CD14-positive monocyte (primary cell): ENCODE results near the gene OVCA2. TPM values are rescaled to one million over a fixed set of nuclear protein-coding genes. Genes with fewer than 3 reads are reported as not detected.
A peak's percentile ranks its signal among the peaks of the same experiment; 100 is the strongest.

Experiments
- DNase-seq, 3 donors: peaks; one replicate each; pipeline ENCODE4 v3.0.0-alpha.2; 2011 to 2022
- H2AFZ ChIP-seq: 2 replicates; pipeline ENCODE4 v1.6.0; 2012; ENCODE audit warnings: mild to moderate bottlenecking, low read depth, low read length, inconsistent platforms; ENCODE audit not compliant: insufficient read depth, poor library complexity, severe bottlenecking
- H3K27ac ChIP-seq, 2 donors: 1 replicate in 1 of 2; 2 replicates in 1 of 2; pipeline ENCODE4 v1.5.1; 2012 to 2013; ENCODE audit warnings: low read length in 2 of 2, control low read depth in 1 of 2, inconsistent platforms in 1 of 2, low read depth in 1 of 2, mild to moderate bottlenecking in 1 of 2
- H3K27me3 ChIP-seq, 2 donors: one replicate each; pipeline versions ENCODE4 v1.6.0 to v1.6.1; 2011 to 2013; ENCODE audit warnings: low read length in 2 of 2; ENCODE audit not compliant: control insufficient read depth in 2 of 2, insufficient read depth in 2 of 2
- H3K36me3 ChIP-seq, 2 donors: replicated peaks in 1 of 2; 1 replicate in 1 of 2; 2 replicates in 1 of 2; pipeline versions ENCODE4 v1.5.1 to v1.6.1; 2012 to 2013; ENCODE audit warnings: low read length in 2 of 2, control low read depth in 1 of 2, inconsistent platforms in 1 of 2, mild to moderate bottlenecking in 1 of 2; ENCODE audit not compliant: insufficient read depth in 2 of 2, control insufficient read depth in 1 of 2
- H3K4me1 ChIP-seq, 2 donors: 1 replicate in 1 of 2; 2 replicates in 1 of 2; pipeline versions ENCODE4 v1.5.1 to v1.6.1; 2012 to 2013; ENCODE audit warnings: low read length in 2 of 2, control low read depth in 1 of 2, inconsistent platforms in 1 of 2, mild to moderate bottlenecking in 1 of 2, moderate library complexity in 1 of 2; ENCODE audit not compliant: insufficient read depth in 2 of 2, control insufficient read depth in 1 of 2
- H3K4me2 ChIP-seq: replicated peaks from 2 replicates; pipeline ENCODE3; 2012; ENCODE audit warnings: low read length, moderate library complexity, mild to moderate bottlenecking; ENCODE audit not compliant: poor library complexity, severe bottlenecking; ENCODE audit errors: extremely low read depth
- H3K4me3 ChIP-seq, 3 experiments: fragments of 200-600 bp in 1 of 3; sonication (generic) in 1 of 3; replicated peaks in 1 of 3; 1 replicate in 2 of 3; 2 replicates in 1 of 3; pipeline ENCODE4 v1.5.1; 2011 to 2013; ENCODE audit warnings: low read length in 3 of 3, mild to moderate bottlenecking in 3 of 3, control low read depth in 2 of 3, low read depth in 2 of 3, inconsistent platforms in 1 of 3, moderate library complexity in 1 of 3
- H3K79me2 ChIP-seq: 2 replicates; pipeline ENCODE4 v1.6.0; 2012; ENCODE audit warnings: mild to moderate bottlenecking, control low read depth, inconsistent platforms, low read length, moderate library complexity; ENCODE audit not compliant: insufficient read depth
- H3K9ac ChIP-seq: 2 replicates; pipeline ENCODE4 v1.6.0; 2017; ENCODE audit warnings: low read length, mild to moderate bottlenecking; ENCODE audit not compliant: insufficient read depth, poor library complexity, severe bottlenecking
- H3K9me3 ChIP-seq, 2 donors: replicated peaks in 1 of 2; 1 replicate in 1 of 2; 2 replicates in 1 of 2; pipeline versions ENCODE4 v1.5.1 to v1.6.1; 2012 to 2013; ENCODE audit warnings: low read length in 2 of 2, control low read depth in 1 of 2; ENCODE audit not compliant: control insufficient read depth in 1 of 2, insufficient read depth in 1 of 2
- H4K20me1 ChIP-seq: 2 replicates; pipeline ENCODE4 v1.6.0; 2012; ENCODE audit warnings: mild to moderate bottlenecking, low read length, control low read depth, moderate library complexity; ENCODE audit not compliant: insufficient read depth
- H3K27ac Mint-ChIP-seq, 7 donors: one replicate each; pipeline ENCODE4 v1.8.0; 2020; ENCODE audit warnings: mild to moderate bottlenecking in 7 of 7, mixed read lengths in 7 of 7, moderate library complexity in 6 of 7, inconsistent platforms in 2 of 7
- H3K27me3 Mint-ChIP-seq, 3 donors: one replicate each; pipeline ENCODE4 v1.8.0; 2021 to 2022; ENCODE audit warnings: low read depth in 3 of 3, mild to moderate bottlenecking in 3 of 3, mixed read lengths in 3 of 3, moderate library complexity in 3 of 3, inconsistent platforms in 1 of 3
- H3K36me3 Mint-ChIP-seq, 2 donors: one replicate each; pipeline ENCODE4 v1.8.0; 2020; ENCODE audit warnings: mixed read lengths in 2 of 2, inconsistent platforms in 1 of 2, mild to moderate bottlenecking in 1 of 2
- H3K4me1 Mint-ChIP-seq: one replicate; pipeline ENCODE4 v1.8.0; 2020; ENCODE audit warnings: mild to moderate bottlenecking, mixed read lengths
- H3K4me3 Mint-ChIP-seq, 2 donors: one replicate each; pipeline ENCODE4 v1.8.0; 2020; ENCODE audit warnings: mild to moderate bottlenecking in 2 of 2, mixed read lengths in 2 of 2, moderate library complexity in 1 of 2
- H3K9me3 Mint-ChIP-seq, 7 donors: one replicate each; pipeline ENCODE4 v1.8.0; 2020 to 2022; ENCODE audit warnings: mixed read lengths in 7 of 7, mild to moderate bottlenecking in 6 of 7, moderate library complexity in 6 of 7, inconsistent platforms in 2 of 7
- CTCF ChIP-seq: fragments of 200-600 bp; IDR thresholded peaks from one replicate; pipeline ENCODE4 v1.8.0; 2022; ENCODE audit warnings: antibody characterized with exemption, mild to moderate bottlenecking
- WGBS: methylation state at CpG from one replicate; pipeline ENCODE4 v1.1.5; 2013; ENCODE audit warnings: missing lambda C conversion rate; ENCODE audit not compliant: insufficient coverage; 5-methylcytosine and 5-hydroxymethylcytosine counted together
- intact Hi-C, 2 donors: fragments of 100-400 bp; cut with micrococcal nuclease; formaldehyde crosslinking; loops; one replicate each; pipeline versions ENCODE4 v1.15.0 to v1.15.1; 2023
- polyA plus RNA-seq, 3 donors: library from polyadenylated mRNA; depleted of rRNA in 1 of 3; unstranded in 2 of 3; stranded (reverse) in 1 of 3; fragments of 300-500 nt in 2 of 3; fragments of >200 nt in 1 of 3; fragmentation: Illumina TruSeq in 2 of 3; gene quantifications; 1 replicate in 2 of 3; 2 replicates in 1 of 3; pipeline ENCODE4 v1.2.3, GENCODE V29; 2012 to 2021

The OVCA2 gene
- polyA plus RNA-seq, 3 donors, result 30.5 to 94.9 (median 69.1) TPM

GRCh38 chr17:2068519-2069051 lies 26.8 kb downstream of the OVCA2 start:
- H2AFZ ChIP-seq, result no peak overlapping the region
- H4K20me1 ChIP-seq, result no peaks in the 10 kb centered on the region
- H3K4me2 ChIP-seq, result no peak overlapping the region
- intact Hi-C loops, result no loop called here
- no peak overlapping the region for H3K27ac ChIP-seq
- peak overlapping the region in 2 of 7 donors; percentile 42 to 56 for H3K27ac Mint-ChIP-seq
- H3K4me3 Mint-ChIP-seq, result no peak overlapping the region
- H3K79me2 ChIP-seq, result no peaks in the 10 kb centered on the region
- no peaks in the 10 kb centered on the region for H3K27me3 ChIP-seq
- WGBS, result 45% methylated on average over 12 of the region's 15 CpGs
- TF ChIP-seq CTCF, result no peak
- peaks cover 15 to 26% of the 10 kb centered on the region in 2 donors for H3K4me1 ChIP-seq
- no peak overlapping the region for H3K4me3 ChIP-seq
- peaks cover 77 to 80% of the 10 kb centered on the region in 2 donors for H3K36me3 Mint-ChIP-seq
- peaks cover 0 to 6% (median 2%) of the 10 kb centered on the region in 3 donors for H3K27me3 Mint-ChIP-seq
- peaks cover 13 to 52% of the 10 kb centered on the region in 2 donors for H3K36me3 ChIP-seq
- H3K9ac ChIP-seq, result no peak overlapping the region
- H3K9me3 ChIP-seq, result no peaks in the 10 kb centered on the region
- no peak for DNase-seq
- peaks cover 42% of the 10 kb centered on the region for H3K4me1 Mint-ChIP-seq
- H3K9me3 Mint-ChIP-seq, result peaks cover 0 to 4% (median 0%) of the 10 kb centered on the region in 7 donors

- Histone ChIP-seq H2AFZ (no peak overlapping the region), H3K27me3 (no peaks in the 10 kb centered on the region), H4K20me1 (no peaks in the 10 kb centered on the region), H3K4me1 (peaks cover 21 to 29% of the 10 kb centered on the region in 2 donors), H3K79me2 (no peaks in the 10 kb centered on the region), H3K9ac (no peak overlapping the region), H3K4me3 (no peak overlapping the region), H3K4me2 (no peak overlapping the region), H3K36me3 (peaks cover 10 to 35% of the 10 kb centered on the region in 2 donors), H3K27ac (peak overlapping the region; percentile 5 to 16), H3K9me3 (no peaks in the 10 kb centered on the region)
- TF ChIP-seq CTCF, result no peak
- peaks cover 37% of the 10 kb centered on the region for H3K4me1 Mint-ChIP-seq
- peaks cover 0 to 6% (median 2%) of the 10 kb centered on the region in 3 donors for H3K27me3 Mint-ChIP-seq
- peaks cover 65 to 66% of the 10 kb centered on the region in 2 donors for H3K36me3 Mint-ChIP-seq
- peak overlapping the region in 1 of 2 donors; percentile 37 for H3K4me3 Mint-ChIP-seq
- intact Hi-C loops, result loop anchor here in 1 of 2 donors (5.0 kb wide), 1 partner anchor 67 kb away; no protein-coding TSS in a partner anchor
- WGBS, result 76% methylated on average over 12 of the region's 13 CpGs
- H3K27ac Mint-ChIP-seq, result peak overlapping the region; percentile 18 to 87 (median 79)
- no peak for DNase-seq
- peaks cover 0 to 4% (median 0%) of the 10 kb centered on the region in 7 donors for H3K9me3 Mint-ChIP-seq
Measured at GRCh38 chr17:2070241-2071023, 28.6 kb downstream of the OVCA2 start.
